NB4 (cell line): ENCODE results near the gene DLG2.

Experiments
- CTCF ChIP-seq: IDR thresholded peaks from one replicate; pipeline ENCODE4 v1.5.1; 2012; ENCODE audit warnings: low read depth, low read length
- MYC ChIP-seq: IDR thresholded peaks from 2 replicates; pipeline ENCODE4 v1.6.1; 2011; ENCODE audit warnings: low read depth, low read length
- POLR2A ChIP-seq: IDR thresholded peaks from 2 replicates; pipeline ENCODE4 v1.6.1; 2011; ENCODE audit warnings: mild to moderate bottlenecking; ENCODE audit not compliant: insufficient read length; ENCODE audit errors: extremely low read depth

GRCh38 chr11:84780689-84781293 lies 846.4 kb downstream of the DLG2 start:
- no peak for TF ChIP-seq MYC
- no peak for TF ChIP-seq POLR2A
- TF ChIP-seq CTCF = peak; percentile 41
